ENCODE data around the gene NFIX. TPM values are rescaled to one million over a fixed set of nuclear protein-coding genes. Genes with fewer than 3 reads are reported as not detected.
A peak's percentile ranks its signal among the peaks of the same experiment; 100 is the strongest.

The NFIX gene
- total and polyA plus RNA-seq, 2 of the 13 experiments (the other 11 are each of a cell fraction or from before 2014, with no cell fraction given) = 3.4 to 5.4 TPM

- TF ChIP-seq, protein P1, sequence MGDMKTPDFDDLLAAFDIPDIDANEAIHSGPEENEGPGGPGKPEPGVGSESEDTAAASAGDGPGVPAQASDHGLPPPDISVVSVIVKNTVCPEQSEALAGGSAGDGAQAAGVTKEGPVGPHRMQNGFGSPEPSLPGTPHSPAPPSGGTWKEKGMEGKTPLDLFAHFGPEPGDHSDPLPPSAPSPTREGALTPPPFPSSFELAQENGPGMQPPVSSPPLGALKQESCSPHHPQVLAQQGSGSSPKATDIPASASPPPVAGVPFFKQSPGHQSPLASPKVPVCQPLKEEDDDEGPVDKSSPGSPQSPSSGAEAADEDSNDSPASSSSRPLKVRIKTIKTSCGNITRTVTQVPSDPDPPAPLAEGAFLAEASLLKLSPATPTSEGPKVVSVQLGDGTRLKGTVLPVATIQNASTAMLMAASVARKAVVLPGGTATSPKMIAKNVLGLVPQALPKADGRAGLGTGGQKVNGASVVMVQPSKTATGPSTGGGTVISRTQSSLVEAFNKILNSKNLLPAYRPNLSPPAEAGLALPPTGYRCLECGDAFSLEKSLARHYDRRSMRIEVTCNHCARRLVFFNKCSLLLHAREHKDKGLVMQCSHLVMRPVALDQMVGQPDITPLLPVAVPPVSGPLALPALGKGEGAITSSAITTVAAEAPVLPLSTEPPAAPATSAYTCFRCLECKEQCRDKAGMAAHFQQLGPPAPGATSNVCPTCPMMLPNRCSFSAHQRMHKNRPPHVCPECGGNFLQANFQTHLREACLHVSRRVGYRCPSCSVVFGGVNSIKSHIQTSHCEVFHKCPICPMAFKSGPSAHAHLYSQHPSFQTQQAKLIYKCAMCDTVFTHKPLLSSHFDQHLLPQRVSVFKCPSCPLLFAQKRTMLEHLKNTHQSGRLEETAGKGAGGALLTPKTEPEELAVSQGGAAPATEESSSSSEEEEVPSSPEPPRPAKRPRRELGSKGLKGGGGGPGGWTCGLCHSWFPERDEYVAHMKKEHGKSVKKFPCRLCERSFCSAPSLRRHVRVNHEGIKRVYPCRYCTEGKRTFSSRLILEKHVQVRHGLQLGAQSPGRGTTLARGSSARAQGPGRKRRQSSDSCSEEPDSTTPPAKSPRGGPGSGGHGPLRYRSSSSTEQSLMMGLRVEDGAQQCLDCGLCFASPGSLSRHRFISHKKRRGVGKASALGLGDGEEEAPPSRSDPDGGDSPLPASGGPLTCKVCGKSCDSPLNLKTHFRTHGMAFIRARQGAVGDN (CRISPR knock-in tag; IDR thresholded peaks at IDR 0.05) = peak; percentile 90
- TF ChIP-seq ZNF335 (CRISPR knock-in tag; IDR thresholded peaks at IDR 0.05) (peak; percentile 77; the same call in 1 of the 2 replicates), ZFX (CRISPR knock-in tag; IDR thresholded peaks at IDR 0.05; ENCODE audit: low read depth) (peak; percentile 21), MYPOP (CRISPR knock-in tag; IDR thresholded peaks at IDR 0.05) (0 out of 2 replicates have a peak, but pooled peaks have one; percentile 24), IRF9 (CRISPR knock-in tag; IDR thresholded peaks at IDR 0.05; ENCODE audit: borderline replicate concordance) (0 out of 2 replicates have a peak, but pooled peaks have one; percentile 31), HMG20A (CRISPR knock-in tag; IDR thresholded peaks at IDR 0.05; ENCODE audit: borderline replicate concordance) (no peak), NR3C1 (CRISPR knock-in tag; IDR thresholded peaks at IDR 0.05) (no peak), KMT2A (CRISPR knock-in tag; IDR thresholded peaks at IDR 0.05) (peak; percentile 30; the same call in 1 of the 2 replicates), NR1H2 (CRISPR knock-in tag; IDR thresholded peaks at IDR 0.05; ENCODE audit: borderline replicate concordance, low read depth) (0 out of 2 replicates have a peak, but pooled peaks have one; percentile 19), PHF20 (CRISPR knock-in tag; IDR thresholded peaks at IDR 0.05) (0 out of 2 replicates have a peak, but pooled peaks have one; percentile 4), GABPB1 (CRISPR knock-in tag; IDR thresholded peaks at IDR 0.05) (peak; percentile 64; the same call in 1 of the 2 replicates)
- TF ChIP-seq, protein P2, sequence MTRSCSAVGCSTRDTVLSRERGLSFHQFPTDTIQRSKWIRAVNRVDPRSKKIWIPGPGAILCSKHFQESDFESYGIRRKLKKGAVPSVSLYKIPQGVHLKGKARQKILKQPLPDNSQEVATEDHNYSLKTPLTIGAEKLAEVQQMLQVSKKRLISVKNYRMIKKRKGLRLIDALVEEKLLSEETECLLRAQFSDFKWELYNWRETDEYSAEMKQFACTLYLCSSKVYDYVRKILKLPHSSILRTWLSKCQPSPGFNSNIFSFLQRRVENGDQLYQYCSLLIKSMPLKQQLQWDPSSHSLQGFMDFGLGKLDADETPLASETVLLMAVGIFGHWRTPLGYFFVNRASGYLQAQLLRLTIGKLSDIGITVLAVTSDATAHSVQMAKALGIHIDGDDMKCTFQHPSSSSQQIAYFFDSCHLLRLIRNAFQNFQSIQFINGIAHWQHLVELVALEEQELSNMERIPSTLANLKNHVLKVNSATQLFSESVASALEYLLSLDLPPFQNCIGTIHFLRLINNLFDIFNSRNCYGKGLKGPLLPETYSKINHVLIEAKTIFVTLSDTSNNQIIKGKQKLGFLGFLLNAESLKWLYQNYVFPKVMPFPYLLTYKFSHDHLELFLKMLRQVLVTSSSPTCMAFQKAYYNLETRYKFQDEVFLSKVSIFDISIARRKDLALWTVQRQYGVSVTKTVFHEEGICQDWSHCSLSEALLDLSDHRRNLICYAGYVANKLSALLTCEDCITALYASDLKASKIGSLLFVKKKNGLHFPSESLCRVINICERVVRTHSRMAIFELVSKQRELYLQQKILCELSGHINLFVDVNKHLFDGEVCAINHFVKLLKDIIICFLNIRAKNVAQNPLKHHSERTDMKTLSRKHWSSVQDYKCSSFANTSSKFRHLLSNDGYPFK (CRISPR knock-in tag; IDR thresholded peaks at IDR 0.05; ENCODE audit: borderline replicate concordance) = peak; percentile 47; the same call in 1 of the 2 replicates
- TF ChIP-seq, protein P3, sequence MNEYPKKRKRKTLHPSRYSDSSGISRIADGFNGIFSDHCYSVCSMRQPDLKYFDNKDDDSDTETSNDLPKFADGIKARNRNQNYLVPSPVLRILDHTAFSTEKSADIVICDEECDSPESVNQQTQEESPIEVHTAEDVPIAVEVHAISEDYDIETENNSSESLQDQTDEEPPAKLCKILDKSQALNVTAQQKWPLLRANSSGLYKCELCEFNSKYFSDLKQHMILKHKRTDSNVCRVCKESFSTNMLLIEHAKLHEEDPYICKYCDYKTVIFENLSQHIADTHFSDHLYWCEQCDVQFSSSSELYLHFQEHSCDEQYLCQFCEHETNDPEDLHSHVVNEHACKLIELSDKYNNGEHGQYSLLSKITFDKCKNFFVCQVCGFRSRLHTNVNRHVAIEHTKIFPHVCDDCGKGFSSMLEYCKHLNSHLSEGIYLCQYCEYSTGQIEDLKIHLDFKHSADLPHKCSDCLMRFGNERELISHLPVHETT (CRISPR knock-in tag; conservative IDR thresholded peaks at IDR 0.05) = peak; percentile 51; the same call in 1 of the 2 replicates
- TF ChIP-seq, protein P4, sequence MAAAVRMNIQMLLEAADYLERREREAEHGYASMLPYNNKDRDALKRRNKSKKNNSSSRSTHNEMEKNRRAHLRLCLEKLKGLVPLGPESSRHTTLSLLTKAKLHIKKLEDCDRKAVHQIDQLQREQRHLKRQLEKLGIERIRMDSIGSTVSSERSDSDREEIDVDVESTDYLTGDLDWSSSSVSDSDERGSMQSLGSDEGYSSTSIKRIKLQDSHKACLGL (CRISPR knock-in tag; IDR thresholded peaks at IDR 0.05) = 0 out of 2 replicates have a peak, but pooled peaks have one; percentile 41
Observed at GRCh38 chr19:13102666-13103580, 107.6 kb downstream of the NFIX start, which contains the start of gene LYL1 (continued).
